ENCODE data around the gene GRPEL1. TPM values are rescaled to one million over a fixed set of nuclear protein-coding genes. Genes with fewer than 3 reads are reported as not detected.

GRPEL1 gene
- total RNA-seq, 1 donor from 2014 or later: 55.8 TPM

GRCh38 chr4:7050481-7051143 lies 17.3 kb downstream of the GRPEL1 start:
- Mint-ChIP-seq H3K27me3 (ENCODE audit: low read depth, unreplicated experiment) (no peaks in the 10 kb centered on the region), H3K9me3 (ENCODE audit: unreplicated experiment) (no peaks in the 10 kb centered on the region), H3K4me3 (ENCODE audit: unreplicated experiment) (no peak overlapping the region), H3K27ac (ENCODE audit: unreplicated experiment) (no peak overlapping the region), H3K4me1 (ENCODE audit: low read depth, unreplicated experiment) (peaks cover 24% of the 10 kb centered on the region), H3K36me3 (ENCODE audit: low read depth, unreplicated experiment) (peaks cover 16% of the 10 kb centered on the region)
- no peak overlapping the region for H3K4me2 ChIP-seq (ENCODE audit: low read length)
- H3K27ac ChIP-seq (ENCODE audit: low read depth, low read length): no peak overlapping the region
- no peaks in the 10 kb centered on the region for H3K27me3 ChIP-seq (ENCODE audit: insufficient read depth, low read length)
- H3K36me3 ChIP-seq (ENCODE audit: insufficient read depth, low read length): no peaks in the 10 kb centered on the region
- H3K4me3 ChIP-seq (ENCODE audit: insufficient read depth, low read depth, low read length): no peak overlapping the region
- peaks cover 2% of the 10 kb centered on the region for H3K4me1 ChIP-seq (ENCODE audit: insufficient read depth, low read length)
- FAIRE-seq (no peak), DNase-seq (ENCODE audit: low read depth) (no peak)
- no peak for TF ChIP-seq EZH2 (IDR thresholded peaks at IDR 0.05; ENCODE audit: insufficient read depth, low read length)
- TF ChIP-seq CTCF (IDR thresholded peaks at IDR 0.05; ENCODE audit: insufficient read depth, low read depth, low read length): no peak
- H2AFZ ChIP-seq (ENCODE audit: low read depth, low read length): no peak overlapping the region
- H3K79me2 ChIP-seq (ENCODE audit: insufficient read depth, low read length): peaks cover 83% of the 10 kb centered on the region
- H3K9ac ChIP-seq (ENCODE audit: low read length): no peak overlapping the region
- H3K9me3 ChIP-seq (ENCODE audit: insufficient read depth, low read depth, low read length): no peaks in the 10 kb centered on the region
- peaks cover 88% of the 10 kb centered on the region for H4K20me1 ChIP-seq (ENCODE audit: insufficient read depth, low read length)

DNA sequence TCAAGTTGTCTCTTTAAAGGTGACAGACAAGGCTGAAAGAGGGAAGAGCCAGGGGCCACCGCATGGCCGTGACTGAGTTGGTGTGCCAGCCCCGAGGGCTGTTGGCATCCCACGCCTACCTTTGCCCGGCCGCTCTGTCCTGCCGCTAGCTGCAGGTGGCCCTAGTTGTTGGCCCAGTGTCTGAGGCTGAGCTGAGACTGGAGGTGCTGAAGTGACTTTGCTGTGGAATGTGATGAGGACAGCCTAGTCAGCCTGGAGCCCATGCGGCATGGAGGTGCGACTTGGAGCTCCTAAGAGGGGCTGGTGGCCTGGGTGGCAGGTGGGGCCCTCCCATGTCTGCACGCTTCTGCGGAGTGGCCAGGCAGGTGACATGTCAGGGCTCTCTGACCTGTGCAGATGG lies 18.1 kb downstream of the GRPEL1 start:
- Histone ChIP-seq H2AFZ (ENCODE audit: low read depth, low read length) (no peak overlapping the region), H3K36me3 (ENCODE audit: insufficient read depth, low read length) (no peaks in the 10 kb centered on the region), H3K79me2 (ENCODE audit: insufficient read depth, low read length) (peaks cover 92% of the 10 kb centered on the region), H3K27me3 (ENCODE audit: insufficient read depth, low read length) (no peaks in the 10 kb centered on the region), H3K27ac (ENCODE audit: low read depth, low read length) (no peak overlapping the region), H4K20me1 (ENCODE audit: insufficient read depth, low read length) (peaks cover 93% of the 10 kb centered on the region), H3K4me3 (ENCODE audit: insufficient read depth, low read depth, low read length) (no peak overlapping the region), H3K9ac (ENCODE audit: low read length) (no peak overlapping the region), H3K4me1 (ENCODE audit: insufficient read depth, low read length) (peaks cover 5% of the 10 kb centered on the region), H3K4me2 (ENCODE audit: low read length) (no peak overlapping the region), H3K9me3 (ENCODE audit: insufficient read depth, low read depth, low read length) (no peaks in the 10 kb centered on the region)
- H3K9me3 Mint-ChIP-seq (ENCODE audit: unreplicated experiment): no peaks in the 10 kb centered on the region
- TF ChIP-seq EZH2 (IDR thresholded peaks at IDR 0.05; ENCODE audit: insufficient read depth, low read length) (no peak), CTCF (IDR thresholded peaks at IDR 0.05; ENCODE audit: insufficient read depth, low read depth, low read length) (no peak)
- H3K4me3 Mint-ChIP-seq (ENCODE audit: unreplicated experiment): peak overlapping the region; percentile 45
- FAIRE-seq (no peak), DNase-seq (ENCODE audit: low read depth) (no peak)
- peaks cover 16% of the 10 kb centered on the region for H3K36me3 Mint-ChIP-seq (ENCODE audit: low read depth, unreplicated experiment)
- H3K27me3 Mint-ChIP-seq (ENCODE audit: low read depth, unreplicated experiment): no peaks in the 10 kb centered on the region
- no peak overlapping the region for H3K27ac Mint-ChIP-seq (ENCODE audit: unreplicated experiment)
- H3K4me1 Mint-ChIP-seq (ENCODE audit: low read depth, unreplicated experiment): peaks cover 25% of the 10 kb centered on the region

GRCh38 chr4:7049295-7049694 lies 18.6 kb downstream of the GRPEL1 start:
- H3K9ac ChIP-seq (ENCODE audit: low read length): no peak overlapping the region
- Mint-ChIP-seq H3K27ac (ENCODE audit: unreplicated experiment) (no peak overlapping the region), H3K9me3 (ENCODE audit: unreplicated experiment) (no peaks in the 10 kb centered on the region), H3K27me3 (ENCODE audit: low read depth, unreplicated experiment) (no peaks in the 10 kb centered on the region), H3K36me3 (ENCODE audit: low read depth, unreplicated experiment) (peaks cover 15% of the 10 kb centered on the region), H3K4me3 (ENCODE audit: unreplicated experiment) (peak overlapping the region; percentile 45), H3K4me1 (ENCODE audit: low read depth, unreplicated experiment) (peaks cover 28% of the 10 kb centered on the region)
- peaks cover 96% of the 10 kb centered on the region for H3K79me2 ChIP-seq (ENCODE audit: insufficient read depth, low read length)
- FAIRE-seq (no peak), DNase-seq (ENCODE audit: low read depth) (no peak)
- H3K27ac ChIP-seq (ENCODE audit: low read depth, low read length): no peak overlapping the region
- H2AFZ ChIP-seq (ENCODE audit: low read depth, low read length): no peak overlapping the region
- H3K9me3 ChIP-seq (ENCODE audit: insufficient read depth, low read depth, low read length): no peaks in the 10 kb centered on the region
- H3K4me1 ChIP-seq (ENCODE audit: insufficient read depth, low read length): peaks cover 10% of the 10 kb centered on the region
- no peak overlapping the region for H3K4me3 ChIP-seq (ENCODE audit: insufficient read depth, low read depth, low read length)
- TF ChIP-seq CTCF (IDR thresholded peaks at IDR 0.05; ENCODE audit: insufficient read depth, low read depth, low read length) (no peak), EZH2 (IDR thresholded peaks at IDR 0.05; ENCODE audit: insufficient read depth, low read length) (no peak)
- no peaks in the 10 kb centered on the region for H3K36me3 ChIP-seq (ENCODE audit: insufficient read depth, low read length)
- no peak overlapping the region for H3K4me2 ChIP-seq (ENCODE audit: low read length)
- peaks cover 96% of the 10 kb centered on the region for H4K20me1 ChIP-seq (ENCODE audit: insufficient read depth, low read length)
- no peaks in the 10 kb centered on the region for H3K27me3 ChIP-seq (ENCODE audit: insufficient read depth, low read length)
